ENCODE measurements around the gene PPP1R15A. TPM values are rescaled to one million over a fixed set of nuclear protein-coding genes. Genes with fewer than 3 reads are reported as not detected.

PPP1R15A gene
- total RNA-seq, 6 experiments from 2014 or later, result 4.5 to 25.6 (median 12.2) TPM

DNA sequence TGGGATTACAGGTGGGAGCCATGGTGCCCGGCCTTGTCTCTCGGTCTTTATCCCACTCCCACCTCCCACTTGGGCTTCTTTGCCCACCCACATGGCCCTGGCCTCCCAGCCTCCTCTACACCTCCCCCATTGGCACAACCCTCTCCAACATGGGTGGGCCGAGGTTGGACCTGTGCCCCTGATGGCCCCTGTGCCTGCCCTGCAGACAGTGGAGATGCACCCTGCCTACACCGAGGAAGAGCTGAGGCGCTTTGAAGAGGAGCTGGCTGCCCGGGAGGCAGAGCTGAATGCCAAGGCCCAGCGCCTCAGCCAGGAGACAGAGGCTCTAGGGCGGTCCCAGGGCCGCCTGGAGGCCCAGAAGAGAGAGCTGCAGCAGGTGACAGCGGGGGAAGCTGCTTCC, 48.7 kb downstream of the PPP1R15A start:
- no peak overlapping the region for H3K27ac ChIP-seq
- intact Hi-C loops (cut with DNase I), result no loop called here
- no peaks in the 10 kb centered on the region for H3K9me3 ChIP-seq
- TF ChIP-seq, protein P1, sequence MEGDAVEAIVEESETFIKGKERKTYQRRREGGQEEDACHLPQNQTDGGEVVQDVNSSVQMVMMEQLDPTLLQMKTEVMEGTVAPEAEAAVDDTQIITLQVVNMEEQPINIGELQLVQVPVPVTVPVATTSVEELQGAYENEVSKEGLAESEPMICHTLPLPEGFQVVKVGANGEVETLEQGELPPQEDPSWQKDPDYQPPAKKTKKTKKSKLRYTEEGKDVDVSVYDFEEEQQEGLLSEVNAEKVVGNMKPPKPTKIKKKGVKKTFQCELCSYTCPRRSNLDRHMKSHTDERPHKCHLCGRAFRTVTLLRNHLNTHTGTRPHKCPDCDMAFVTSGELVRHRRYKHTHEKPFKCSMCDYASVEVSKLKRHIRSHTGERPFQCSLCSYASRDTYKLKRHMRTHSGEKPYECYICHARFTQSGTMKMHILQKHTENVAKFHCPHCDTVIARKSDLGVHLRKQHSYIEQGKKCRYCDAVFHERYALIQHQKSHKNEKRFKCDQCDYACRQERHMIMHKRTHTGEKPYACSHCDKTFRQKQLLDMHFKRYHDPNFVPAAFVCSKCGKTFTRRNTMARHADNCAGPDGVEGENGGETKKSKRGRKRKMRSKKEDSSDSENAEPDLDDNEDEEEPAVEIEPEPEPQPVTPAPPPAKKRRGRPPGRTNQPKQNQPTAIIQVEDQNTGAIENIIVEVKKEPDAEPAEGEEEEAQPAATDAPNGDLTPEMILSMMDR (IDR thresholded peaks at IDR 0.05), result no peak
- 100% methylated on average over 4 of the region's 10 CpGs for WGBS (ENCODE audit: insufficient coverage, low coverage, low lambda C conversion rate, missing lambda C conversion rate)
- no peaks in the 10 kb centered on the region for H3K27me3 ChIP-seq
- ATAC-seq (no peak), DNase-seq (no peak)
- no peaks in the 10 kb centered on the region for H3K4me1 ChIP-seq
- H3K4me3 ChIP-seq, result no peak overlapping the region
- H3K36me3 ChIP-seq, result peaks cover 3 to 44% (median 22%) of the 10 kb centered on the region in 4 donors

DNA sequence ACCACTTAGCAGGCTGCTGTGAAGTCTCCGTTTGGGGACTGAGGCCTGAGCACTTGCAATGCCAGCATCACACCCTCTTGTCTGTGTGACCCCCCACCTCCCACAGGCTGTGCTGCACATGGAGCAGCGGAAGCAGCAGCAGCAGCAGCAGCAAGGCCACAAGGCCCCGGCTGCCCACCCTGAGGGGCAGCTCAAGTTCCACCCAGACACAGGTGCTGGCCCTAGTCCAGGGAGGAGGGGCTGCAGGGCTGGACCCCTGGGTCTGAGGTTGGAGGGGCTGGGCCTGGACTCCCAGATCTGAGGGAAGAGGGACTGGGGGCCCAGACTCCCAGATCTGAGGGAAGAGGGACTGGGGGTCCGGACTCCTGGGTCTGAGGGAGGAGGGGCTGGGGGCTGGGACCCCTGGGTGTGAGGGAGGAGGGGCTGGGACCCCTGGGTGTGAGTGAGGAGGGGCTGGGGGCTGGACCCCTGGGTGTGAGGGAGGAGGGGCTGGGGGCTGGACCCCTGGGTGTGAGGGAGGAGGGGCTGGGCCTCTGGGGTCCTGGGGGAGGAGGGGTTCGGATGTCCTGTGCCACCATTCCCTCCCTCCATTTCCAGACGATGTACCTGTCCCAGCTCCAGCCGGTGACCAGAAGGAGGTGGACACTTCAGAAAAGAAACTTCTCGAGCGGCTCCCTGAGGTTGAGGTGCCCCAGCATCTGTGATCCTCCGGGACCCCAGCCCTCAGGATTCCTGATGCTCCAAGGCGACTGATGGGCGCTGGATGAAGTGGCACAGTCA, 49.7 kb downstream of the PPP1R15A start:
- no peaks in the 10 kb centered on the region for H3K9me3 ChIP-seq
- no peak for DNase-seq
- TF ChIP-seq, protein P1 (IDR thresholded peaks at IDR 0.05), result no peak
- no peak for TF ChIP-seq POLR2A (IDR thresholded peaks at IDR 0.05)
- peaks cover 3 to 44% (median 20%) of the 10 kb centered on the region in 4 donors for H3K36me3 ChIP-seq
- no peaks in the 10 kb centered on the region for H3K4me1 ChIP-seq
- no peak overlapping the region for H3K4me3 ChIP-seq
- no peak overlapping the region for H3K27ac ChIP-seq
- intact Hi-C loops (cut with DNase I), result no loop called here
- no peak for ATAC-seq
- H3K27me3 ChIP-seq, result no peaks in the 10 kb centered on the region
- WGBS (ENCODE audit: insufficient coverage, low coverage, low lambda C conversion rate, missing lambda C conversion rate), result 100% methylated on average over 1 of the region's 12 CpGs

DNA sequence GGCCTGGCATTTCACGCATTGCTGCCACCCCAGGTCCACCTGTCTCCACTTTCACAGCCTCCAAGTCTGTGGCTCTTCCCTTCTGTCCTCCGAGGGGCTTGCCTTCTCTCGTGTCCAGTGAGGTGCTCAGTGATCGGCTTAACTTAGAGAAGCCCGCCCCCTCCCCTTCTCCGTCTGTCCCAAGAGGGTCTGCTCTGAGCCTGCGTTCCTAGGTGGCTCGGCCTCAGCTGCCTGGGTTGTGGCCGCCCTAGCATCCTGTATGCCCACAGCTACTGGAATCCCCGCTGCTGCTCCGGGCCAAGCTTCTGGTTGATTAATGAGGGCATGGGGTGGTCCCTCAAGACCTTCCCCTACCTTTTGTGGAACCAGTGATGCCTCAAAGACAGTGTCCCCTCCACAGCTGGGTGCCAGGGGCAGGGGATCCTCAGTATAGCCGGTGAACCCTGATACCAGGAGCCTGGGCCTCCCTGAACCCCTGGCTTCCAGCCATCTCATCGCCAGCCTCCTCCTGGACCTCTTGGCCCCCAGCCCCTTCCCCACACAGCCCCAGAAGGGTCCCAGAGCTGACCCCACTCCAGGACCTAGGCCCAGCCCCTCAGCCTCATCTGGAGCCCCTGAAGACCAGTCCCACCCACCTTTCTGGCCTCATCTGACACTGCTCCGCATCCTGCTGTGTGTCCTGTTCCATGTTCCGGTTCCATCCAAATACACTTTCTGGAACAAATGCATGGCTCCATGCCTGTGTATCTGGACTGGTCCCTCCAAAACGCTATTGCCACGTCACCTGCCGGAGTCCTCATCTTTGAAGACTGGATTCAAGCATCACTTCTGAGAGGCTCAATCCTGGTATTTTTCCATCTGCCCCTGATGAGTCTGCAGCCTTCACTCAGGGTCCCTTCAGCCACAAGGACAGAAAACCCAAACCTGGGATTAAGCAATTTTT, 50.6 kb downstream of the PPP1R15A start:
- Histone ChIP-seq H3K4me1 (no peaks in the 10 kb centered on the region), H3K9me3 (no peaks in the 10 kb centered on the region), H3K27me3 (no peaks in the 10 kb centered on the region), H3K36me3 (peaks cover 3 to 43% (median 18%) of the 10 kb centered on the region in 4 donors), H3K27ac (no peak overlapping the region), H3K4me3 (no peak overlapping the region)
- intact Hi-C loops (cut with DNase I), result no loop called here
- DNase-seq (no peak), ATAC-seq (peak in 1 of 4 donors; percentile 4)
- no peak for TF ChIP-seq POLR2A (IDR thresholded peaks at IDR 0.05)
- TF ChIP-seq, protein P1 (IDR thresholded peaks at IDR 0.05), result no peak
- 67% methylated on average over 3 of the region's 18 CpGs for WGBS (ENCODE audit: insufficient coverage, low coverage, low lambda C conversion rate, missing lambda C conversion rate)

DNA sequence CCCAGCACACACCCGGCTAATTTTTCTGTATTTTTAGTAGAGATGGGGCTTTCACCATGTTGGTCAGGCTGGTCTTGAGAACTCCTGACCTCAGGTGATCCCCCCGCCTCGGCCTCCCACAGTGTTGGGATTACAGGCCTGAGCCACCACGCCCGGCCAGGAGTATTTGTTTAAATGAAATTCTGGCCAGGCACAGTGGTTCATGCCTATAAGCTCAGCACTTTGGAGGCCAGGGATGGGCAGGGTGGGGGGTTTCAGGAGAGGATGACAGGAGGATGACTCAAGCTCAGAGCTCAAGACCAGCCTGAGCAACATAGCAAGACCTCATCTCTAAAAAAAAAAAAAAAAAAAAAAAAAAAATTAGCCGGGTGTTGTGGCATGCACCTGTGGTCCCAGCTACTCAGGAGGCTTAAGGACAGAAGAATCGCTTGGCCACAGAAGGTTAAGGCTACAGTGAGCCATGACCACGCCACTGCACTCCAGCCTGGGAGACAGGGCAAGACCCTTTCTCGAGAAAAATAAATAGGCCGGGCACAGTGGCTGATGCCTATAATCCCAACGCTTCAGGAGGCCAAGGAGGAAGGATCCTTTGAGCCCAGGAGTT, 53.1 kb downstream of the PPP1R15A start:
- ATAC-seq (peak in 2 of 4 donors; percentile 3 to 11), DNase-seq (no peak)
- Histone ChIP-seq H3K27ac (no peak overlapping the region), H3K4me1 (no peaks in the 10 kb centered on the region), H3K9me3 (no peaks in the 10 kb centered on the region), H3K4me3 (no peak overlapping the region), H3K36me3 (peaks cover 3 to 25% (median 9%) of the 10 kb centered on the region in 4 donors), H3K27me3 (no peaks in the 10 kb centered on the region)
- WGBS (ENCODE audit: insufficient coverage, low coverage, low lambda C conversion rate, missing lambda C conversion rate), result 71% methylated on average over 8 of the region's 11 CpGs
- intact Hi-C loops (cut with DNase I), result no loop called here
- TF ChIP-seq POLR2A (IDR thresholded peaks at IDR 0.05), result no peak
- TF ChIP-seq, protein P1 (IDR thresholded peaks at IDR 0.05), result no peak

Other genes with a start within 250 kb of the PPP1R15A start
- 10 to 100 TPM in 2 of 6 experiments, 1 to 10 TPM in 4; 1.8 to 11.6 (median 3.3) TPM for gene DBP, start 235.0 kb upstream of the PPP1R15A start, total RNA-seq
- gene CA11, start 226.2 kb upstream of the PPP1R15A start, total RNA-seq, result 1 to 10 TPM in 2 of 6 experiments, under 1 TPM in 4; 0.25 to 2.0 (median 0.54) TPM
- gene NTN5, start 199.4 kb upstream of the PPP1R15A start, total RNA-seq, result under 1 TPM in 2 of 6 experiments, not detected in 4; 0.11 to 0.32 TPM
- 1 to 10 TPM in 1 of 6 experiments, not detected in 5; 2.6 TPM for gene FUT2, start 176.4 kb upstream of the PPP1R15A start, total RNA-seq
- under 1 TPM in 5 of 6 experiments, not detected in 1; 0.22 to 0.37 (median 0.24) TPM for gene MAMSTR, start 152.7 kb upstream of the PPP1R15A start, total RNA-seq
- gene RASIP1, start 131.8 kb upstream of the PPP1R15A start, total RNA-seq, result 1 to 10 TPM; 2.7 to 6.7 (median 4.9) TPM
- gene IZUMO1, start 125.5 kb upstream of the PPP1R15A start, total RNA-seq, result under 1 TPM in 5 of 6 experiments, not detected in 1; 0.10 to 0.35 (median 0.13) TPM
- gene FUT1, start 119.8 kb upstream of the PPP1R15A start, total RNA-seq, result 1 to 10 TPM in 3 of 6 experiments, under 1 TPM in 3; 0.22 to 1.9 (median 0.93) TPM
- gene FGF21, start 116.9 kb upstream of the PPP1R15A start, total RNA-seq, result 10 to 100 TPM in 4 of 6 experiments, 1 to 10 TPM in 1, not detected in 1; 5.1 to 55.3 (median 32.7) TPM
- 10 to 100 TPM in 4 of 6 experiments, 1 to 10 TPM in 2; 8.9 to 48.3 (median 12.5) TPM for gene BCAT2, start 61.4 kb upstream of the PPP1R15A start, total RNA-seq
- 10 to 100 TPM in 4 of 6 experiments, 1 to 10 TPM in 2; 3.5 to 78.0 (median 15.7) TPM for gene HSD17B14, start 35.9 kb upstream of the PPP1R15A start, total RNA-seq
- gene PLEKHA4, start 3.8 kb upstream of the PPP1R15A start, total RNA-seq, result 10 to 100 TPM in 4 of 6 experiments, 1 to 10 TPM in 2; 5.7 to 25.6 (median 12.0) TPM
- gene TULP2, start 26.3 kb downstream of the PPP1R15A start, total RNA-seq, result not detected
- 100 to 1,000 TPM; 306 to 376 (median 349) TPM for gene NUCB1, start 27.9 kb downstream of the PPP1R15A start, total RNA-seq
- gene DHDH, start 61.3 kb downstream of the PPP1R15A start, total RNA-seq, result under 1 TPM in 1 of 6 experiments, not detected in 5; 0.29 TPM
- 10 to 100 TPM; 15.9 to 54.1 (median 30.8) TPM for gene BAX, start 82.5 kb downstream of the PPP1R15A start, total RNA-seq
- gene FTL, start 92.9 kb downstream of the PPP1R15A start, total RNA-seq, result over 10,000 TPM in 3 of 6 experiments, 1,000 to 10,000 TPM in 3; 5,005 to 19,229 (median 10,447) TPM
- 10 to 100 TPM in 2 of 6 experiments, 1 to 10 TPM in 4; 4.7 to 12.5 (median 8.9) TPM for gene GYS1, start 120.9 kb downstream of the PPP1R15A start, total RNA-seq
- 10 to 100 TPM; 22.8 to 66.7 (median 32.3) TPM for gene RUVBL2, start 121.5 kb downstream of the PPP1R15A start, total RNA-seq
- not detected for gene LHB, start 144.7 kb downstream of the PPP1R15A start, total RNA-seq
- gene CGB3, start 151.9 kb downstream of the PPP1R15A start, total RNA-seq, result not detected
- not detected for gene CGB2, start 159.5 kb downstream of the PPP1R15A start, total RNA-seq
- gene CGB1, start 164.5 kb downstream of the PPP1R15A start, total RNA-seq, result not detected
- gene CGB5, start 171.4 kb downstream of the PPP1R15A start, total RNA-seq, result not detected
- gene CGB8, start 176.7 kb downstream of the PPP1R15A start, total RNA-seq, result not detected
- gene CGB7, start 185.3 kb downstream of the PPP1R15A start, total RNA-seq, result not detected
- gene NTF4, start 192.4 kb downstream of the PPP1R15A start, total RNA-seq, result not detected
- gene KCNA7, start 200.3 kb downstream of the PPP1R15A start, total RNA-seq, result not detected
- gene SNRNP70, start 213.0 kb downstream of the PPP1R15A start, total RNA-seq, result 100 to 1,000 TPM in 5 of 6 experiments, 10 to 100 TPM in 1; 80.8 to 187 (median 123) TPM
- gene LIN7B, start 241.9 kb downstream of the PPP1R15A start, total RNA-seq, result 1 to 10 TPM; 1.5 to 4.3 (median 2.4) TPM
- 1 to 10 TPM in 5 of 6 experiments, under 1 TPM in 1; 0.73 to 8.1 (median 1.5) TPM for gene C19orf73, start 246.7 kb downstream of the PPP1R15A start, total RNA-seq
- gene PPFIA3, start 247.1 kb downstream of the PPP1R15A start, total RNA-seq, result 1 to 10 TPM; 1.8 to 6.6 (median 3.1) TPM

Measured in right lobe of liver (tissue), 6 donors.